ENCODE measurements around the gene CYTH1. TPM values are rescaled to one million over a fixed set of nuclear protein-coding genes. Genes with fewer than 3 reads are reported as not detected.

The CYTH1 gene
- total RNA-seq, 1 donor = 21.4 TPM

GRCh38 chr17:78682363-78682762 lies 99.7 kb downstream of the CYTH1 start:
- no peaks in the 10 kb centered on the region for H3K79me2 ChIP-seq (ENCODE audit: insufficient read depth, low read length)
- no peaks in the 10 kb centered on the region for H4K20me1 ChIP-seq (ENCODE audit: insufficient read depth, low read length)
- H3K4me3 ChIP-seq (ENCODE audit: insufficient read depth, low read length) = no peak overlapping the region
- peaks cover 13% of the 10 kb centered on the region for H3K4me1 ChIP-seq (ENCODE audit: insufficient read depth, low read length)
- H3K27ac ChIP-seq (ENCODE audit: low read depth, low read length) = no peak overlapping the region
- TF ChIP-seq CTCF (IDR thresholded peaks at IDR 0.05; ENCODE audit: extremely low read depth, low read depth, low read length) = no peak
- H3K27me3 ChIP-seq (ENCODE audit: insufficient read depth, low read length) = no peaks in the 10 kb centered on the region
- H3K9me3 ChIP-seq (ENCODE audit: low read depth, low read length) = no peaks in the 10 kb centered on the region
- peaks cover 23% of the 10 kb centered on the region for H3K36me3 ChIP-seq (ENCODE audit: insufficient read depth, low read length)
- no peak for DNase-seq (ENCODE audit: insufficient read length, low spot score, missing footprints)
- H2AFZ ChIP-seq (ENCODE audit: low read length) = no peak overlapping the region
- no peak overlapping the region for H3K4me2 ChIP-seq (ENCODE audit: insufficient read depth, low read length)

GRCh38 chr17:78680436-78680835 lies 101.6 kb downstream of the CYTH1 start:
- Histone ChIP-seq H3K4me3 (ENCODE audit: insufficient read depth, low read length) (no peak overlapping the region), H3K9me3 (ENCODE audit: low read depth, low read length) (no peaks in the 10 kb centered on the region), H3K27ac (ENCODE audit: low read depth, low read length) (peak overlapping the region; percentile 38), H4K20me1 (ENCODE audit: insufficient read depth, low read length) (no peaks in the 10 kb centered on the region), H3K79me2 (ENCODE audit: insufficient read depth, low read length) (no peaks in the 10 kb centered on the region), H3K36me3 (ENCODE audit: insufficient read depth, low read length) (peaks cover 23% of the 10 kb centered on the region), H3K4me1 (ENCODE audit: insufficient read depth, low read length) (peaks cover 13% of the 10 kb centered on the region), H3K4me2 (ENCODE audit: insufficient read depth, low read length) (peak overlapping the region; percentile 24), H2AFZ (ENCODE audit: low read length) (no peak overlapping the region), H3K27me3 (ENCODE audit: insufficient read depth, low read length) (no peaks in the 10 kb centered on the region)
- no peak for TF ChIP-seq CTCF (IDR thresholded peaks at IDR 0.05; ENCODE audit: extremely low read depth, low read depth, low read length)
- DNase-seq (ENCODE audit: insufficient read length, low spot score, missing footprints) = no peak

- TF ChIP-seq CTCF (IDR thresholded peaks at IDR 0.05; ENCODE audit: extremely low read depth, low read depth, low read length) = no peak
- Histone ChIP-seq H3K79me2 (ENCODE audit: insufficient read depth, low read length) (no peaks in the 10 kb centered on the region), H4K20me1 (ENCODE audit: insufficient read depth, low read length) (no peaks in the 10 kb centered on the region), H3K4me2 (ENCODE audit: insufficient read depth, low read length) (no peak overlapping the region), H3K27me3 (ENCODE audit: insufficient read depth, low read length) (no peaks in the 10 kb centered on the region), H2AFZ (ENCODE audit: low read length) (no peak overlapping the region), H3K4me3 (ENCODE audit: insufficient read depth, low read length) (no peak overlapping the region), H3K36me3 (ENCODE audit: insufficient read depth, low read length) (peaks cover 27% of the 10 kb centered on the region), H3K9me3 (ENCODE audit: low read depth, low read length) (no peaks in the 10 kb centered on the region), H3K27ac (ENCODE audit: low read depth, low read length) (no peak overlapping the region), H3K4me1 (ENCODE audit: insufficient read depth, low read length) (peaks cover 13% of the 10 kb centered on the region)
- no peak for DNase-seq (ENCODE audit: insufficient read length, low spot score, missing footprints)
These were observed 102.3 kb downstream of the CYTH1 start for GRCh38 chr17:78679495-78680395.

GRCh38 chr17:78678711-78679110 lies 103.4 kb downstream of the CYTH1 start:
- peaks cover 34% of the 10 kb centered on the region for H3K36me3 ChIP-seq (ENCODE audit: insufficient read depth, low read length)
- H3K9me3 ChIP-seq (ENCODE audit: low read depth, low read length) = no peaks in the 10 kb centered on the region
- H3K27ac ChIP-seq (ENCODE audit: low read depth, low read length) = no peak overlapping the region
- TF ChIP-seq CTCF (IDR thresholded peaks at IDR 0.05; ENCODE audit: extremely low read depth, low read depth, low read length) = no peak
- peaks cover 13% of the 10 kb centered on the region for H3K4me1 ChIP-seq (ENCODE audit: insufficient read depth, low read length)
- no peak overlapping the region for H3K4me3 ChIP-seq (ENCODE audit: insufficient read depth, low read length)
- no peak overlapping the region for H3K4me2 ChIP-seq (ENCODE audit: insufficient read depth, low read length)
- no peaks in the 10 kb centered on the region for H3K27me3 ChIP-seq (ENCODE audit: insufficient read depth, low read length)
- H3K79me2 ChIP-seq (ENCODE audit: insufficient read depth, low read length) = no peaks in the 10 kb centered on the region
- DNase-seq (ENCODE audit: insufficient read length, low spot score, missing footprints) = no peak
- H2AFZ ChIP-seq (ENCODE audit: low read length) = no peak overlapping the region
- H4K20me1 ChIP-seq (ENCODE audit: insufficient read depth, low read length) = no peaks in the 10 kb centered on the region
